ENCODE data around the gene MAPKAP1.

Gene MAPKAP1

DNA sequence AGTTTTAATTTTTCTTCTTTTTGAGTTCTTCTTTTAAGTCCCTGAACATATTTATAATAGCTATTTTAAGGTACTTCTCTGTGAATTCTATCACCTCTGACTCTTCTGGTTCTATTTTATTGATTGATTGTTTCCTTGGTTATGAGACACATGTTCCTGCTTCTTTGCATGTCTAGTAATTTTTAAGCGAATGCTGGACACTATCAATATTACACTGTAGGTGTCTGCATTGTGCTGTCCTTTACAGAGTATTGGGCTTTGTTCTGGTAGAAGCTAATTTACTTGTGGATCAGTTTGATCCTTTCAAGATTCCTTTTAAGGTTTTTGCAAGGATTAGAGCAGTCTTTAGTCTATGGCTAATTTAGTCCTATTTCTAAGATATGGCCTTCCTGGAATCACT lies 249.7 kb downstream of the MAPKAP1 start:
- DNase-seq (ENCODE audit: low read depth): no peak

GRCh38 chr9:125455876-125456275 lies 251.1 kb downstream of the MAPKAP1 start:
- DNase-seq (ENCODE audit: low read depth): no peak

- no peak for DNase-seq (ENCODE audit: low read depth)
Observed at GRCh38 chr9:125455132-125455531, 251.9 kb downstream of the MAPKAP1 start.

DNA sequence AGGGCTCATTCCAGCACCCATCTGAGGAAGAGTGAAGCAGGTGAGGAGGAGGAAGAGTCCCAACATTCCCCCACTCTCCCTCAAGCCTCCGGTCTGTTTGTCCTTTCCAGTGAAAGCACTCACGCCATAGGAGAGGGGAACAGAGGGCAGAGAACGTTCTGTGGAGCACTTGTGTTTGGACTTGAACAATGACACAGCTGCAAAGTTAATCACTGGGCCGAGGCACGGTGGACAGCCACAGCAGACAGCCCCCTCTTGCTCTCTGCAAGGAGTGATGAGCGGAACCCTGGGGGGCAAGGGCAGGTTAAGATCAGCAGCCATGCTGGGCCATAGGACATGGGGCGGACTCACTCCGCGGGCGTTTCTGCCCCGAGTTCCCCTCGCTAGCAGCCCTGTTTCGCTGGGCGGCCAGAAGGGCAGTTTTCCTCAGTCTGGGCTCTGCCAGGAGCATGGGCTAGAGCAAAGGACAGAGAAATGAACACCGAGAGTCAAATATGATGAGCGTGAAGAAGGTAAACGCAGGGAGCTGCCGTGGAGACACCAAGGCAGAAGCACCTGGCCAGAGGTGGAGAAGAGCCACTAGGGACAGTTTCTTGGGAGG lies 259.7 kb downstream of the MAPKAP1 start:
- DNase-seq (ENCODE audit: low read depth): no peak

DNA sequence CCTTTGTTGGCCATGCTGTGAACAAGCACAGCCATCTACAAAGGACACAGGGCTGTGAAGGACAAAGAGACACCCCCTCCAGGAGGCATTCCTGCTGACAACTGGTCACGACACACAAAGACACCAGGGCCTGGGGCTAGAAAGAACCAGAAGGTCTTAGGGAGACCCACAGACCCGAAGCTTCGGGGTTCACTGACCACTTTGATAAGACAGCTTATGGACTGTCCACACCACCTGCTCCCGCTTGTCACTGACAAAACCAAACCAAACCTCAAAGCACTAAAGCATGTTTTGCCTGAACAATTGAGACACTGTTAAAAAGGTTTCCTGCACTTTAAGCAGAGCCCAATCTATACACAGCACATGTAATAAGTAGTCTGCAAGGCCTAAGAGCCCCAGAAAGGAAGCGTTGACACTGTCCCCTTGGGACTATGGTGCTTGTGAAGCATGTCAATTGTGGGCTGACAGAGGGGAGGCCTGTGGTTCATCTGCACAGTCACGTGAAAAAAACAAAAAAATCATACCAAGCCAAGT lies 260.4 kb downstream of the MAPKAP1 start:
- DNase-seq (ENCODE audit: low read depth): no peak

DNA sequence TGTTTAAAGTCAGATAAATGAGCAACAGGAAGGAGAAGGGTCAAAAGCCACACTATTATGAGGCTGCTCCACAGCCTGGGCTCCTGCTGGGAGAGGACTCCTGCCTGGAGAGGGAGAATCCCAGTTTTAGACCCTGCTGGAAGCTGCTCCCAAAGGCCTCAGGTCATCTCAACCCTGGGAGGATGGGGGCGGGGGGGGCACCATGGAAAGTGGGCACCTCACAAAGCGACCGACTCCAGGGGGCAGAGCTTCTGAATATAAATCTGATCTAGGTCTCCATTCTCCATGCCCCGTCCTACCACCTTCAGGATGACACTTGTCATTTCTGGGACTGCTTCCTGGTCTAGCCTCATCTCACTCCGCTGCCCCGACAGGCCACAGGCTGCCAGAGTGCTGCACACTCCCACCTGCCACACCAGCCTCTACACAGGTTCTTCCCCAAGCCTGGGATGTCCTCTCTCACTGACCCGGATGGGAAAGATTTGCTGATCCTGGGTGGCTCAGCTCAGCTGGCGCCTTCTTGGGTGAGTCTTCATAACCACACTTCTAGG lies 262.0 kb downstream of the MAPKAP1 start:
- no peak for DNase-seq (ENCODE audit: low read depth)

- no peak for DNase-seq (ENCODE audit: low read depth)
Observed at GRCh38 chr9:125444166-125444565, 262.8 kb downstream of the MAPKAP1 start.

- no peak for DNase-seq (ENCODE audit: low read depth)
Observed at GRCh38 chr9:125443367-125443766, 263.6 kb downstream of the MAPKAP1 start.

- no peak for DNase-seq (ENCODE audit: low read depth)
Observed at GRCh38 chr9:125442452-125442851, 264.6 kb downstream of the MAPKAP1 start.

GRCh38 chr9:125440411-125440810 lies 266.6 kb downstream of the MAPKAP1 start:
- DNase-seq (ENCODE audit: low read depth): no peak

- DNase-seq (ENCODE audit: low read depth): no peak
Observed at GRCh38 chr9:125439434-125440272, 267.4 kb downstream of the MAPKAP1 start.

- no peak for DNase-seq (ENCODE audit: low read depth)
Observed at GRCh38 chr9:125438506-125439433, 268.2 kb downstream of the MAPKAP1 start.

DNA sequence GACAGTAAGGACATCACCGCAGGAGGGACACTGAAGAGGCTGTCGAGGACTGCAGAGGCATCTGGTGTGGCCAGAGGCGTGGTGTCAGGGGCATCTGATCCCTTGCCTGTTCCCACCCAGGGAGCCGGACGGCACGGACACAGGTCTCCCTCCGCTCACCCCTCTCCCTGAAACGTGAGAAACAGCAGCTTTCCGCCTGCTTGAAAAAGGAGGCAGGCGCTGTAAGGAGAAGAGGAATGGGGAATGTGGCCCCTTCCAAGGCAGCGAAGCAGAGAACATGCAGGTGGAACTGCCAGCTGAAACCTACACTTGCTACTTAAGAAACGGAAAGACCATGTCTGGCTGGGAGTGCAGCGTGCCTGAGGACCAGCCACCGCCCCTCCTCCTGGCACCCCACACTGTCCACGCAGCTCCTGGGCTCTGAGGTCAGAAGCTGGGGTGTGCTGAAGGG lies 269.2 kb downstream of the MAPKAP1 start:
- no peak for DNase-seq (ENCODE audit: low read depth)

GRCh38 chr9:125436613-125437443 lies 270.2 kb downstream of the MAPKAP1 start:
- no peak for DNase-seq (ENCODE audit: low read depth)

DNA sequence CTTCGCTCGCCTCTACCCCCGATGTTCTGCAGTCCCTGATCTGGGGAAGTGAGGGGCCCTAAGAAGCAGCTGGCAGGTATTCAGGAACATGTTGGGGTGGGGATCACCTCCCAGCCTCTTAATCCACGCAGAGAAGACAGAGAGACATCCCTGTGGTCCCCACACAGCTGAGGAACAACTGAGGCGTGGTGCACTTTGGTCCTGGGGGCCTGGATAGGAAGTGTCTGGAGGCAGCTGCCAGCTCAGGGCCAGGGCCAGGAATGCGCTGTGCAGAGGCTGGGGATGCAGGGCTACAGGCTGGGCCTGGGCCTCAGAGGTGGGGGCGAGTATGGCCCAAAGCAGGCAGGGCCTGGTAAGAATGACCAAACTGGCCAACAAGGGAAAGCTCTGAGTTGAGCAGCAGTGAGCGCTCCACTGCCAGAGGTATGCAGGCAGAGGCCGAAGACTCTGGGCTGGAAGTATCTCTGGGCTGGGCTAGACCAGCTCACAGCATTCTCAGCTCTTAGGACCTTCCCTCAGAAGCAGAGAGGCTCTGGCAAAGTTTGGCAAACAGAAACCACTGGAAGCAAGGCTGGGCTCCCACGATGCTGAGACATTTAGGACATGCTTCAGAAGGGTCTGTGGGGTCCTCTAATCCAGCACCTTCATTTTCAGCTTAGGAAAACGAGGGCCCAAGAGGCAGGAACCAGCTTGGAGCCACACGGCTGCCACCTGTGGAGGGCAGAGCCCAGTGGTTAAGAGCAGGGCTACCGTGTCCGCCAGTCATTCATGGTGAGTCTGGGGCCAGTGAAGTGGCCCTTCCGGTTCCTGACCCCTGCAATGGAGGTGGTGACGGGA lies 271.0 kb downstream of the MAPKAP1 start:
- DNase-seq (ENCODE audit: low read depth): no peak

DNA sequence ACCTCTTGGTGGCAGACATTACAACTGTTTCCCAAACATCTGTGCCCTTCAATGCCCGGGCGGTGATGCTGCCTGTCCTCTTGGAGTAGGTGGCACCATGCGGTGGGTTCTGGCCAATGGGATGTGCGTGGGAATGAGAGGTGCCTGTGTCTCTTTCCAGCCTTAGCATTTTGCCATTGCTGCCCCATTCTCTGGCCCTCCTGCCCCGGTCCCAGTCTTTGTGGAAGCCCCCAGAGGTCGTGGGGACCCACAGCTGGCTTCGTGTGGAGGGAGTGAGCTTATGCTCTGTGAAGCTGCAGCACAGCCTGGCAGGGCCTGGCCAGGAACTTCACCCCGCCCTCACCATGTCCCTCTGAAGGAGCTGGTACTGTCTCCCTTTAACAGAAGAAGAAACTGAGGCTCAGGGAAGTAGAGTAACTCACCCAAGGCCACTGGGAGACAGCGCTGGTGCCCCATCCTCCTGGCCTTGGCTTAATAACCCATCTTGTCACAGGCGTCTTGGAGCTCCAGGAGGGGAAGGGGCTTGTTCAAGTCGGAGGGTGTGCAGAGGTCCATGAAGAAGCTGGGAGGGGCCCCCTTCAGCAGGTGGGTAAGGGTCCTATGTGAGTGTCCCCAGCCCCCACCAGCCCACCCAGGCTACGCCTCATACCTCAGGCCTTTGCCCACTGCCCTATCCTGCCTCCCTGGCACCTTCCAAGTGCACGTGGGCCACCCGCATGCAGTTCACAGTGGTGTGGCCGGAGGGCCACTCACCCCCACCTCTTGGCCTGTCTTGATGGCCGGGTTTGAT lies 271.8 kb downstream of the MAPKAP1 start:
- DNase-seq (ENCODE audit: low read depth): no peak

DNA sequence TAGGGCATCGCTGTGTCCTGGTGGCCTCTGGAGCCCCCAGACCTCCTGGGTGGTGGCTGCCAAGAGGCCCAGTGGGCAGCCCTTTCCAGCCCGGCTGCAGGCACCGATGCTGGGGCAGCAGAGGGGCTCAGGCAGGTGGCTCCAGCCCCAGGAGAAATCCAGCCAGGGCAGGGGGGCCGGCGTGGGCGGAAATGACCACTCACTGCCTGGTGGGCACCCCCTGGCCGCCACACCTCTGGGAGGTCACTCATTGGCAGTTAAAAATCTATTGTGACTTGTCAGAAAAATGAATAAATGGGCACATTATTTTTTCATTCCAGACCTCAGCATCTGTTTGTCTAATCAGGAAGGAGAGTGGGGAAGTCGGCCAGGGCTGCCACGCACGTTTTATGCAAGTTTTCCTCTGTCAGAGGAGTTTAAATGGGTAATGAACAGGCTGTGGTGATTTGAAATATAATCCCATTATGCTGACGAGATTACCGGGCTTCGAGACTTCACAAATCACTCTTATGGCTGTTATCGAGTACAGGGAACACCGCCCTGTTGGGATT lies 273.5 kb downstream of the MAPKAP1 start:
- DNase-seq (ENCODE audit: low read depth): no peak

DNA sequence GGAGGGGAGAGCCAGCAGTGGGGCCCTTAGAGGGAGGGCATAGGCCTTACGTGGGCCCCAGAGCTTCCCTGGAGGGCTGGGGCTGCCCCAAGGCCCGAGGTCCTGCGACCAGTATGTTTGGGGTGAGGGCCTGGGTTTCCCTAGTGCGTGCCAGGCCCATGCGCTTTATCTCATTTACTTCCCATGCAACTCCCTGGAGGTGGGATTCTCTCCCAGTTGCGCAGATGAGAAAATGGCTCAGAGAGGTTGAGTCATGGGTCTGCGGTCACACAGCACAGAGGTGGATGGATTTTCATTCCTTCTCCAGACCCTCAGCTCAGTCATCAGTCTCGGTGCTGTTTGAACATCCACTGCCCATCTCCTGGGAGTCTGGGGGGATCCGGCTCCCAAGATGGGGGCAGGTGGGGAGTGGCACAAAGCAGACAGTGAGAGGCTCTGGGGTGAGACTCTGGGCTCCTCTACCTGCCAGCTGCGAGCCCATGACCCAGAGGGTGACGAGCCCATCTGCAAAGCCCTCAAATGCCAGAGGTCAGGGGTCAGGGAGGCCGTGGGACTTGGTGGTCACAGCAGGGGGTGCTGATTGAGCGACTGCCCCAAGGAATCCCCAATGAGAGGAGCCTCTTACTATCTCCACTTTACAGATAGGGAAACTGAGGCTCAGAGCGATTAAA lies 274.2 kb downstream of the MAPKAP1 start:
- DNase-seq (ENCODE audit: low read depth): no peak

Measured in GM04503 (cell line).